Measurements from ENCODE around the gene LRR1. TPM values are rescaled to one million over a fixed set of nuclear protein-coding genes. Genes with fewer than 3 reads are reported as not detected.

Gene LRR1
- total and polyA plus RNA-seq, 9 of the 15 experiments (the other 6 are each of a cell fraction or from before 2014, with no cell fraction given), result 26.5 to 58.1 (median 31.8) TPM

DNA sequence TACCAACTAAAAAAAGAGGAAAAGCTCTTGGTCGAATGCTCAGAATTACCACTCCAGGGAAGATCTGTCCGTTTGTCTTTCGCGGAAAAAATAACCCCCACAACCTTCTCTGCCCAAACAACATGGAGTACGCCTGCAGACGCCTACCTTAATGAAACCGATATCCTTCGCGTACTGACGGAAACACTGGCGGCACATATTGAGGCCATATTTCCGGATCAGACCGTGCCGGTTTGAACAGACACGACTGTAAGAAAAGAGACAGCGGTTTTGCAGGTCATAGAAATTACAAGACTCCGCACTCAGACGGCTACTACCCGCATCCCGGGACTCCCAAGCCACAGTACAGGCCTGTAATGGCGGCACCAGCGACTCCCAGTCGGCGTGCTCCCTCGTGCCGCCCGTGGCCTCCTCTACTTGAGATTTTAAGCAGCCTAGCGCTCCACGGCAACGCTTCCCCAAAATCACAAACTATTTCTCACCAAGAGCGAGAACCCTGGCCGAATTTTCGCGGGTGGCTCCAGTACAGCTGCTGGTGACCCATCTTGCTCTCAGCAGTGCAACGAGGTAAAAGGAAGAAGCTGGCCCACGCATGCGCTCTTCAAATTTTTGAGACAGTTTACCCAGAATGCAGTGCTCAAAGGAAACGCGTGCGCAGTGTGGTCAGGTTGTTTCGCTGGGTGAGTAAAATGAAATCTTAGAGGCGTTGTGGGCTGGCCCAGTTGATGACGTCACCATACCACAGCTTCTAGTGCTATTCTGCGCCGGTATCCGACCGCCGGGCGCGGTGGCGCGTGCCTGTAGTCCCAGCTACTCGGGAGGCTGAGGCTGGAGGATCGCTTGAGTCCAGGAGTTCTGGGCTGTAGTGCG is 12.7 kb upstream of the LRR1 start, which contains the start of gene RPS29 (continued):
- TF ChIP-seq JUN (IDR thresholded peaks at IDR 0.05; ENCODE audit: borderline replicate concordance, low read depth, low read length) (peak; percentile 98), JUN (CRISPR knock-in tag; IDR thresholded peaks at IDR 0.05; ENCODE audit: borderline replicate concordance) (peak; percentile 96; the same call in 1 of the 2 replicates), MXI1 (IDR thresholded peaks at IDR 0.05; ENCODE audit: low read depth, low read length) (no peak), RBBP5 (IDR thresholded peaks at IDR 0.05; ENCODE audit: borderline replicate concordance, insufficient read depth, low read length, poor library complexity, severe bottlenecking) (no peak), CHD4 (IDR thresholded peaks at IDR 0.05; ENCODE audit: insufficient read depth, insufficient replicate concordance, low read depth, low read length, poor library complexity, severe bottlenecking) (no peak), KHSRP (IDR thresholded peaks at IDR 0.05) (peak; percentile 90), DACH1 (IDR thresholded peaks at IDR 0.05; ENCODE audit: partially characterized antibody) (no peak), ZNF609 (CRISPR knock-in tag; IDR thresholded peaks at IDR 0.05; ENCODE audit: borderline replicate concordance) (no peak), BRD4 (IDR thresholded peaks at IDR 0.05) (peak; percentile 46; the same call in 1 of the 2 replicates), BMI1 (IDR thresholded peaks at IDR 0.05; ENCODE audit: low read length) (no peak), ARID2 (IDR thresholded peaks at IDR 0.05) (no peak), ZKSCAN3 (CRISPR knock-in tag; IDR thresholded peaks at IDR 0.05) (no peak), NFYB (IDR thresholded peaks at IDR 0.05; ENCODE audit: extremely low read depth, insufficient read length) (no peak)
- TF ChIP-seq, protein P1, sequence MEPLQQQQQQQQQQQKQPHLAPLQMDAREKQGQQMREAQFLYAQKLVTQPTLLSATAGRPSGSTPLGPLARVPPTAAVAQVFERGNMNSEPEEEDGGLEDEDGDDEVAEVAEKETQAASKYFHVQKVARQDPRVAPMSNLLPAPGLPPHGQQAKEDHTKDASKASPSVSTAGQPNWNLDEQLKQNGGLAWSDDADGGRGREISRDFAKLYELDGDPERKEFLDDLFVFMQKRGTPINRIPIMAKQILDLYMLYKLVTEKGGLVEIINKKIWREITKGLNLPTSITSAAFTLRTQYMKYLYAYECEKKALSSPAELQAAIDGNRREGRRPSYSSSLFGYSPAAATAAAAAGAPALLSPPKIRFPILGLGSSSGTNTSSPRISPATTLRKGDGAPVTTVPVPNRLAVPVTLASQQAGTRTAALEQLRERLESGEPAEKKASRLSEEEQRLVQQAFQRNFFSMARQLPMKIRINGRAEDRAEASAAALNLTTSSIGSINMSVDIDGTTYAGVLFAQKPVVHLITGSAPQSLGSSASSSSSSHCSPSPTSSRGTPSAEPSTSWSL (CRISPR knock-in tag; IDR thresholded peaks at IDR 0.05; ENCODE audit: borderline replicate concordance), result no peak
- TF ChIP-seq, protein P2, sequence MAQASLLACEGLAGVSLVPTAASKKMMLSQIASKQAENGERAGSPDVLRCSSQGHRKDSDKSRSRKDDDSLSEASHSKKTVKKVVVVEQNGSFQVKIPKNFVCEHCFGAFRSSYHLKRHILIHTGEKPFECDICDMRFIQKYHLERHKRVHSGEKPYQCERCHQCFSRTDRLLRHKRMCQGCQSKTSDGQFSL (CRISPR knock-in tag; IDR thresholded peaks at IDR 0.05), result no peak
- TF ChIP-seq, protein P2 (tag; IDR thresholded peaks at IDR 0.05), result no peak

All from K562 (cell line).